HepG2 (cell line): Measurements from ENCODE around the gene TBC1D5. TPM values are rescaled to one million over a fixed set of nuclear protein-coding genes. Genes with fewer than 3 reads are reported as not detected.

Experiments
- AHR ChIP-seq: IDR thresholded peaks from 2 replicates; pipeline ENCODE4 v1.6.1; 2018; ENCODE audit warnings: missing genetic modification reagents, missing compliant biosample characterization
- ARNT2 ChIP-seq: sonication (generic); formaldehyde crosslinking; IDR thresholded peaks from 2 replicates; pipeline ENCODE4 v1.8.0; 2022; ENCODE audit warnings: mild to moderate bottlenecking, low read depth, missing genetic modification reagents, moderate library complexity
- CBX1 ChIP-seq: IDR thresholded peaks from one replicate; pipeline ENCODE4 v1.6.1; 2016; ENCODE audit warnings: antibody characterized with exemption, low read depth
- FOXA1 ChIP-seq, 2 experiments: fragments of 450-650 bp in 1 of 2; sonication (generic) in 1 of 2; formaldehyde crosslinking in 1 of 2; IDR thresholded peaks; 2 replicates each; pipeline versions ENCODE4 v1.4.0 to v1.6.1; 2016 to 2020; ENCODE audit warnings: missing genetic modification reagents in 1 of 2
- FOXJ3 ChIP-seq: sonication (generic); formaldehyde crosslinking; IDR thresholded peaks from 2 replicates; pipeline ENCODE4 v1.4.0; 2020; ENCODE audit warnings: missing genetic modification reagents, mild to moderate bottlenecking, borderline replicate concordance
- KLF16 ChIP-seq, 2 experiments: sonication (generic) in 1 of 2; formaldehyde crosslinking in 1 of 2; IDR thresholded peaks; 2 replicates each; pipeline versions ENCODE4 v1.6.1 to v1.8.0; 2016 to 2023; ENCODE audit warnings: missing genetic modification reagents in 2 of 2, missing compliant biosample characterization in 1 of 2
- MXD4 ChIP-seq: IDR thresholded peaks from 2 replicates; pipeline ENCODE4 v1.6.1; 2016; ENCODE audit warnings: mild to moderate bottlenecking, missing biosample characterization, missing genetic modification reagents
- RARA ChIP-seq: IDR thresholded peaks from 2 replicates; pipeline ENCODE4 v1.6.1; 2016; ENCODE audit warnings: missing genetic modification reagents, missing compliant biosample characterization
- SALL2 ChIP-seq: sonication (generic); formaldehyde crosslinking; IDR thresholded peaks from 2 replicates; pipeline ENCODE4 v1.8.1; 2023; ENCODE audit warnings: mild to moderate bottlenecking, missing genetic modification reagents, inconsistent platforms
- SP4 ChIP-seq: sonication (generic); formaldehyde crosslinking; IDR thresholded peaks from 2 replicates; pipeline ENCODE4 v1.8.1; 2023; ENCODE audit warnings: mild to moderate bottlenecking, missing genetic modification reagents
- SRY ChIP-seq: sonication (generic); formaldehyde crosslinking; IDR thresholded peaks from 2 replicates; pipeline ENCODE4 v1.8.0; 2022; ENCODE audit warnings: mild to moderate bottlenecking, missing genetic modification reagents
- TFDP1 ChIP-seq: IDR thresholded peaks from 2 replicates; pipeline ENCODE4 v1.6.1; 2016; ENCODE audit warnings: missing compliant biosample characterization, missing genetic modification reagents, borderline replicate concordance
- ZFY ChIP-seq: sonication (generic); formaldehyde crosslinking; IDR thresholded peaks from 2 replicates; pipeline ENCODE4 v1.4.0; 2020; ENCODE audit warnings: missing genetic modification reagents
- ZNF160 ChIP-seq: sonication (generic); formaldehyde crosslinking; IDR thresholded peaks from 2 replicates; pipeline ENCODE4 v1.8.0; 2022; ENCODE audit warnings: mild to moderate bottlenecking, inconsistent platforms, missing genetic modification reagents
- ZNF205 ChIP-seq: IDR thresholded peaks from 2 replicates; pipeline ENCODE4 v1.6.1; 2018; ENCODE audit warnings: missing biosample characterization, missing genetic modification reagents
- ZNF251 ChIP-seq: sonication (generic); formaldehyde crosslinking; IDR thresholded peaks from 2 replicates; pipeline ENCODE4 v1.9.0; 2021; ENCODE audit warnings: mild to moderate bottlenecking, missing genetic modification reagents
- ZNF260 ChIP-seq: sonication (generic); formaldehyde crosslinking; IDR thresholded peaks from 2 replicates; pipeline ENCODE4 v1.4.0; 2020; ENCODE audit warnings: missing genetic modification reagents, low read depth, mild to moderate bottlenecking, borderline replicate concordance
- ZNF354B ChIP-seq: sonication (generic); formaldehyde crosslinking; IDR thresholded peaks from 2 replicates; pipeline ENCODE4 v1.8.0; 2022; ENCODE audit warnings: mild to moderate bottlenecking, missing genetic modification reagents
- ZNF383 ChIP-seq: sonication (generic); formaldehyde crosslinking; IDR thresholded peaks from 2 replicates; pipeline ENCODE4 v1.4.0; 2020; ENCODE audit warnings: missing genetic modification reagents, mild to moderate bottlenecking, borderline replicate concordance
- ZNF7 ChIP-seq: IDR thresholded peaks from 2 replicates; pipeline ENCODE4 v1.6.1; 2016; ENCODE audit warnings: missing biosample characterization, missing genetic modification reagents
- ZNF703 ChIP-seq: sonication (generic); formaldehyde crosslinking; IDR thresholded peaks from 2 replicates; pipeline ENCODE4 v1.5.1; 2020; ENCODE audit warnings: missing genetic modification reagents, mild to moderate bottlenecking, moderate library complexity, borderline replicate concordance
- ZNF780A ChIP-seq: sonication (generic); formaldehyde crosslinking; IDR thresholded peaks from 2 replicates; pipeline ENCODE4 v1.8.0; 2022; ENCODE audit warnings: mild to moderate bottlenecking, missing genetic modification reagents, moderate library complexity
- ZNF781 ChIP-seq: sonication (generic); formaldehyde crosslinking; IDR thresholded peaks from 2 replicates; pipeline ENCODE4 v1.5.1; 2020; ENCODE audit warnings: borderline replicate concordance, mild to moderate bottlenecking, missing genetic modification reagents; ENCODE audit errors: not compliant biosample characterization
- polyA plus RNA-seq, 8 experiments: library from polyadenylated mRNA; depleted of rRNA in 3 of 8; stranded (reverse) in 7 of 8; unstranded in 1 of 8; fragments of >200 nt; fragmentation: Illumina TruSeq in 4 of 8; extraction: Trizol in 4 of 8; gene quantifications; 2 replicates each; pipeline versions ENCODE4 v1.2.1 to v1.2.3, GENCODE V29; 2011 to 2016; ENCODE audit warnings: low read depth in 4 of 8, missing spikeins in 1 of 8, mixed read lengths in 1 of 8; ENCODE audit not compliant: insufficient read depth in 1 of 8
- total RNA-seq, 5 experiments: library from RNA; depleted of rRNA; stranded (reverse); fragments of >200 nt; fragmentation: Illumina TruSeq; extraction: Trizol; gene quantifications; 2 replicates each; pipeline ENCODE4 v1.2.3, GENCODE V29; 2016; ENCODE audit warnings: low read depth in 1 of 5
- TF ChIP-seq, protein P1 (sequence below): sonication (generic); formaldehyde crosslinking; IDR thresholded peaks from 2 replicates; pipeline ENCODE4 v1.8.1; 2023; ENCODE audit warnings: missing genetic modification reagents, mild to moderate bottlenecking, borderline replicate concordance
- TF ChIP-seq, protein P2 (sequence below): sonication (generic); formaldehyde crosslinking; IDR thresholded peaks from 2 replicates; pipeline ENCODE4 v1.4.0; 2020; ENCODE audit warnings: missing genetic modification reagents, borderline replicate concordance

Gene TBC1D5
- total and polyA plus RNA-seq, 2 of the 13 experiments (the other 11 are each of a cell fraction or from before 2014, with no cell fraction given): 19.2 to 33.3 TPM

DNA sequence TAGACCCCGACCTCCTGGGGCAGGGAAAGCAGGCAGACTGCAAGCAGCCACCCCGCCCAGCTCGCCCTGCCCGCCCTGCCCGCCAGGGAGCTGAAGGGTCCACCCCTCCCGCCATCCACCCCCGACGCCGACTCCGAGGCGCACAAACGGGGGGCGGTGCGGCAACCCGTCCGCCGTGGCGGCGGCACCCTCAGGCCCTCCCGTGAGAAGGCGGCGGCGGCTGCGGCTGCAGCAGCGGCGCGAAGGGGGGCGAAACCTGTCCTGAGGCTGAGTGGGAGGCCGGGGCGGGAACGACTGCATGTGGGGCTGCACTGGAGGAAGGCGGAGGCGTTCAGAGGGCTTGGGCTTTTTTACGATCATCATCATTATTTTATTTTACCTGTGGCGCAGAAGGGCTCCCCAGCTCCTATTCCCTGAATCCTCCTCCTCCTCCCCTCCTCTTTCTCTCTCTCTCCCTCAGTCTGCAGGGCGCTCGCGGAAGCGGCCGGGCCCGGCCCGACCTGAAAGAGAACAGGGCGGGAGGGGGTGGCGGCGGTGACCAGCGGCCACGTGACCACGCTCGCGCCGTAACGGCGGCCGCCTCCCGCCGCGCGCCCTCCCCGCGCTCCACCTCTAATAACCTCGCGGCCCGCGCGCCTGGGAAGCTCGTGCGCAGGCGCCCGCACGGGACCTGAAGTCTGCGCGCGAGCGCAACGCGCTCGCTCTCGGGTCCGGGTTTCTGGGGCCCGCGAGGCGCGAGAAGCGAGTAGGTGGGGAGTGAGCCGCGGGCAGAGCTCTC, at the start of gene TBC1D5 (continued):
- TF ChIP-seq ARNT2 (CRISPR knock-in tag) (no peak; the same call in none of the 2 replicates), ZNF354B (CRISPR knock-in tag) (peak; percentile 73; the same call in 1 of the 2 replicates), SP4 (no peak; the same call in 1 of the 2 replicates), ZNF703 (CRISPR knock-in tag) (no peak; the same call in 1 of the 2 replicates), ZNF383 (no peak), ZFY (CRISPR knock-in tag) (peak; percentile 68), SRY (CRISPR knock-in tag) (no peak; the same call in 1 of the 2 replicates), FOXJ3 (CRISPR knock-in tag) (no peak), AHR (CRISPR knock-in tag) (peak; percentile 81; the same call in 1 of the 2 replicates), KLF16 (CRISPR knock-in tag; IDR thresholded peaks at IDR 0.05) (no peak), RARA (CRISPR knock-in tag) (0 out of 2 replicates have a peak, but pooled peaks have one; percentile 8), MXD4 (peak; percentile 68; the same call in 1 of the 2 replicates), ZNF7 (no peak; the same call in 1 of the 2 replicates), ZNF260 (no peak; the same call in 1 of the 2 replicates), ZNF160 (CRISPR knock-in tag) (peak; percentile 48; the same call in 1 of the 2 replicates), ZNF781 (CRISPR knock-in tag) (no peak), ZNF205 (CRISPR knock-in tag) (no peak; the same call in 1 of the 2 replicates), CBX1 (no peak), FOXA1 (IDR thresholded peaks at IDR 0.05) (no peak), FOXA1 (CRISPR knock-in tag; IDR thresholded peaks at IDR 0.05) (no peak), ZNF780A (0 out of 2 replicates have a peak, but pooled peaks have one; percentile 40), TFDP1 (CRISPR knock-in tag) (peak; percentile 82; the same call in 1 of the 2 replicates), SALL2 (CRISPR knock-in tag) (peak; percentile 22; the same call in 1 of the 2 replicates), ZNF251 (CRISPR knock-in tag) (no peak)
- TF ChIP-seq, protein P1, sequence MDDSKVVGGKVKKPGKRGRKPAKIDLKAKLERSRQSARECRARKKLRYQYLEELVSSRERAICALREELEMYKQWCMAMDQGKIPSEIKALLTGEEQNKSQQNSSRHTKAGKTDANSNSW (CRISPR knock-in tag): no peak
- TF ChIP-seq, protein P2, sequence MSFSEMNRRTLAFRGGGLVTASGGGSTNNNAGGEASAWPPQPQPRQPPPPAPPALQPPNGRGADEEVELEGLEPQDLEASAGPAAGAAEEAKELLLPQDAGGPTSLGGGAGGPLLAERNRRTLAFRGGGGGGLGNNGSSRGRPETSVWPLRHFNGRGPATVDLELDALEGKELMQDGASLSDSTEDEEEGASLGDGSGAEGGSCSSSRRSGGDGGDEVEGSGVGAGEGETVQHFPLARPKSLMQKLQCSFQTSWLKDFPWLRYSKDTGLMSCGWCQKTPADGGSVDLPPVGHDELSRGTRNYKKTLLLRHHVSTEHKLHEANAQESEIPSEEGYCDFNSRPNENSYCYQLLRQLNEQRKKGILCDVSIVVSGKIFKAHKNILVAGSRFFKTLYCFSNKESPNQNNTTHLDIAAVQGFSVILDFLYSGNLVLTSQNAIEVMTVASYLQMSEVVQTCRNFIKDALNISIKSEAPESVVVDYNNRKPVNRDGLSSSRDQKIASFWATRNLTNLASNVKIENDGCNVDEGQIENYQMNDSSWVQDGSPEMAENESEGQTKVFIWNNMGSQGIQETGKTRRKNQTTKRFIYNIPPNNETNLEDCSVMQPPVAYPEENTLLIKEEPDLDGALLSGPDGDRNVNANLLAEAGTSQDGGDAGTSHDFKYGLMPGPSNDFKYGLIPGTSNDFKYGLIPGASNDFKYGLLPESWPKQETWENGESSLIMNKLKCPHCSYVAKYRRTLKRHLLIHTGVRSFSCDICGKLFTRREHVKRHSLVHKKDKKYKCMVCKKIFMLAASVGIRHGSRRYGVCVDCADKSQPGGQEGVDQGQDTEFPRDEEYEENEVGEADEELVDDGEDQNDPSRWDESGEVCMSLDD (CRISPR knock-in tag): 0 out of 2 replicates have a peak, but pooled peaks have one; percentile 15
